GM18870 (cell line): ENCODE measurements around the gene LZIC.

Source experiments
- ATAC-seq: cut with Tn5 transposase; IDR thresholded peaks from one replicate; pipeline ENCODE4 v1.9.1; 2021; ENCODE audit warnings: moderate library complexity; ENCODE audit not compliant: unreplicated experiment

The LZIC gene

DNA sequence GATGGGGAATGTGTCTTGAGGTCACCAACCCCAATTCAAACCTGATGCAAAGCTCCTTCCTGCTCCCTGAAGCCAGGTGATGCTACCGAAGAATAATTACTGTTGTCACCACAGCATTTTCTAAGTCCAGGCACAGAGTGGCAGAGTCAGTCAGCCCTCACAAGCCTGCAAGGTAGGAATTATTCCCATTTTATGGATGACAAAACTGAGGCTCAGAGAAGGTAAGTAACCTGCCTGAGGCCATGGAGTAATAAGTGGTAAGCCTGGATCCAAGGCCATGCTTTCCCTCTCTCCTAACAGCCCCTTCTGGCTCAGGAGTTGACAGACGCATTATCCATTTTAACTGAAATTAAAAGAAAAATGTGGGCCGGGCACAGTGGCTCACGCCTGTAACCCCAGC lies 56.1 kb downstream of the LZIC start:
- no peak for ATAC-seq

DNA sequence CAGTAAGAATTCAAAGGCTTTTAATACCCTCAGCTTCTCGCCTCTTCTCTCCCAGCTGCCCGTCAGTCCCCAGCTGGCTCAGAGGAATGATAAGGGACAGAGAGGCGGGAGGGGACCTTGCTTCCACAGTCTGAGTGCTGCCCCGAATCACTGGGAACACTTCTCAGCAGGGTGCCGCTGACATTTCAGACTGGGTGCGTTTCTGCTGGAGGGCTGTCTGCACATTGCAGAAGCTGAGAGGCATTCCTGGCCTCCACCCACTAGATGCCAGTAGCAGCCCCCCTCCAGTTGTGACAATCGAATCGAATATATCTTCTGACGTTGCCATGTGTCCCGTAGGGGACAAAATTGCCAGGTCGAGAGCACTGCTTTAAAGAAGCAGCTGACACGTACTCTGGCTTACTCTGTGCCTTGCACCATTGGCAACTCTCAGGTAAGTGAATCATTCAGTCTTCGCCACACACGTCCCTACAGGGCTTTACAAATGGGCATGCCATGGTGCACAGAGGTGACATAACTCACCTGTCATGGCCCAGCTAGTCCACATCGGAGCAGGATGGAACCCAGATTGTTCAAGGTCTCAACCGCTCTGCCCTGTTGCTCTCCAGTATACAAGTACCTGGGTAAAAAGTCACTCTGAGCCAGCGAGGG lies 57.0 kb downstream of the LZIC start:
- ATAC-seq = no peak

DNA sequence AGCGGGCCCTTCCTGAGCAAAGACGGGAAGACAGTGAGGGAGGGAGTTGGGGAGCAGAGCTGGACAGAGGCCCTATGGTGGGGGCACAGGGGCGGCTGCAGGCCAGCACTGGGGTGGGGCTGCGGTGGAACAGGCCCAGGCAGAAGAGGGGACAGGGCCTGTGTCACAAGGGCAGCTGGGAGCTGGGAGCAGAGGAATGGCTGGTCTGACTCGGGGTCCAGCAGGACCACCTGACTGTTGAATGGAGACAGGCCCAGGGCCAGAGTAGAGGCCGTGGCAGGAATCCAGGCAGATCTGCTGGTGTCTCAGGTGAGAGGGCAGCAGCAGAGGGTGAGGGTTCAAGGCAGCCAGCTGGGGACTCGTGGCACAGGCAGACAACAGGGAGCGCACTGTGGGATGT lies 58.4 kb downstream of the LZIC start:
- ATAC-seq = no peak

DNA sequence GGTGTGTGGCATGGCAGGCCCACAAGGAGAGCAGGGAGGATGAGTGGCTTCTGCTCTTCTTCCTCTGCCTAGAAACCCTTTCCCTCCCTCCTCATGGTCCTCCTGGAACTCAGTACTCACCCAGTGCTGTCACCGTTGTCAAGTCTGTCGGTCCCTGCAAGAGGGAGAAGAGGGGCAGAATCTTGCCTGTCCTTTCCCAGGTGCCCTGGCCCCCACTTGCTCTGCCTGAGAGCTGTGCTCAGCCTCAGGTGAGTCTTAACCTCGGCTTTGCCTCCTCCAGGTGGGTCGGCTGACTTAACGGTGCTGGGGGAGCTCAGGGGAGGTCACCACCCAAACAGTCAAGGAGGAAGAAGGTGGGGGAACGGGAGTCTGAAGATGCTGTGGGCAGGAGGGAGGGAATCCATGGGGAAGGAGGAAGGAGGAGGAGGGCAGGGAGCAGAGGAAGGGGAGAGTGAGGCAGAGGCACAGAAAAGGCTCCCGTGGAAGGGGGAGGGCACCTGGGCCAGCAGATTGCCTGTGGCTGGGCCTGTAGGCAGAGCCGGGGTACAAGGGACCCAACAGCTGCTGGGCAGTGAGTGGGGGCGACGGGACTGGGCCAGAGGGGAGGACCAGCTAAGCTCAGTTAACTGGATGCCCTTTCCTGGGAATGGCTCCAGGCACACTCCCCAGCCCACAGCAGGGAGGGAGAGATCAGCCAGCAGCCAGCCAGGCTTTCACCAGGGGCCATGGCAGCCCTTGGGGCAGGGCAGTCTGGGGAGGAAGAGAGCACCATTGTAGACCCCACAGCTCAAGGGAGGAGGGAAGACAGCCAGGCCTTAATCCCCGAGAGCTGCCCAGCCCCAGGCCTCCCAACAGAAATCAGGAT lies 59.4 kb downstream of the LZIC start:
- no peak for ATAC-seq

DNA sequence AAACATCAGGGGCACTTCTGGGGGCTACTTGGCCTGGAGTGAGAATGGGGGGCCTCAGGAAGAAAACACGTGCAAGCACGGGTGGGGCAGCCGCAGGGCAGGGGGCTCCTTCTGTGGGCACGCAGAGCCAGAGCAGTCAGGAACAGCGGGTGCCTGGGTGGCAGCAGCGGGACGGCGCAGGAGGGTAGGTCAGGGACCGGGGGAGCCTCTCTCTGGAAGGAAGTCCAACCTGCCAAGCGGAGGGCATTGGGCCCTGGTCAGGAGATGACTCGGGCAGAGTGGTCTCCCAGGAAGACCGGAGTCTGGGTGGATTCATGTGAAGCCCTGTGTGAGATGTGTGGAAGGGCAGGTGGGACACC lies 60.3 kb downstream of the LZIC start:
- no peak for ATAC-seq

DNA sequence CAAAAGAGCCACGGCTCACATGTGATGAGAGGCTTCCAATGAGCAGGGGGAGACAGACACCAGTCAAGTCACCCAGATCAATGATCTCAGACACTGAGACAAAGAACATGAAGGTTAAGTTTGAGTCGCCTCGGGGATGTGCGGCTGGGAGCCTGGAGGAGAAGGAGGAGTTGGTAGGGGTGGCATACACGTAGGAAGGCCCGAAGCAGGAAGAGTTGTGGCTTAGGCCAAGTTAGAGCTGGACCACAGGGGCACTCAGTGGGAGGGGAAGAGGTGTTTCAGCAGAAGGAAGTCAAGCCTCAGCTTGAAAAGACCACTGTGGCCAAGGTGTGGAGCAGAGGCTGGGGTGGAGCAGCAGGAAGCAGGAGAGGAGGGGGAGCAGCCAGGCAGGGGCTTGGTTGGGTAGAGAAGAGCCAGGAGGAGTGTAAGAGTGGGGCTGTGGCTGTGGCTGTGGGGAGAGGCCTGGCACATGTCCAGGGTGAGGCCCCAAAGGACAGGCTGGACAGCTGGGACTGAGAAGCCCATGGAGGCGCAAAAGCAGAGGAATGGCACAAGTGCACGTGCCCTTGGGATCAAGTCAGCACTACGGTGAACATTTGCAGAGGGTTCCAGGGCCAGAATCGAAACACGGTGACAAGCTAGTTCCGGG lies 60.8 kb downstream of the LZIC start:
- no peak for ATAC-seq

DNA sequence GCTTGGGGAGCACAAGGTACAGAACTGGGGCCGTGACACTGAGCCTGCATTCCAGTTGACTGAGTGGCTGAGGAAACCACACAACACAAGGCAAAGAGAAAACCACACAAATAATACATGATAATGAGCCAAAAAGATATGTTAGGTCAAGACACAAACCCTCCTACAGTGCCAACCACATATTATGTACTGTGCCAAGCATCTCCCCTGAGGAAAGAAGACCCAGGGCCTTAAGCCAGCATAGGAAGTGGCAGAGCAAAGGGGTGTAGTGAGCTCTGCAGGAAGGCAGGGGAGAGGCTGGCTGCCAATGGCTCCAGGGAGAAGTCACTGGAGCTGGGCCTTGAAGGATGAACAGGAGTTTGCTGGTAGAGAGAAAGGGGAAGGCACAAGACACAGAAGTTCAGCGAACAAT lies 61.3 kb downstream of the LZIC start:
- no peak for ATAC-seq
